GM12878 (cell line): Measurements from ENCODE around the gene NSMCE1. TPM values are rescaled to one million over a fixed set of nuclear protein-coding genes. Genes with fewer than 3 reads are reported as not detected.

Source experiments
- EZH2 ChIP-seq: IDR thresholded peaks from 2 replicates; pipeline ENCODE4 v1.6.1; 2012; ENCODE audit warnings: low read depth, mild to moderate bottlenecking, control low read depth, inconsistent platforms, low read length, borderline replicate concordance; ENCODE audit not compliant: control insufficient read depth
- FOXM1 ChIP-seq: IDR thresholded peaks from 2 replicates; pipeline ENCODE4 v1.6.1; 2012; ENCODE audit warnings: low read depth, mild to moderate bottlenecking, inconsistent platforms, low read length, moderate library complexity
- IKZF2 ChIP-seq, 2 experiments: fragments of 450-650 bp; IDR thresholded peaks; 2 replicates each; pipeline ENCODE4 v1.6.1; 2017; ENCODE audit warnings: mild to moderate bottlenecking in 2 of 2, moderate library complexity in 2 of 2
- IRF5 ChIP-seq: fragments of 450-650 bp; IDR thresholded peaks from 2 replicates; pipeline ENCODE4 v1.6.1; 2017; ENCODE audit warnings: borderline replicate concordance
- KLF5 ChIP-seq: fragments of 450-650 bp; IDR thresholded peaks from 2 replicates; pipeline ENCODE4 v1.6.1; 2014; ENCODE audit warnings: mild to moderate bottlenecking; ENCODE audit not compliant: partially characterized antibody
- NR2C1 ChIP-seq: fragments of 450-650 bp; IDR thresholded peaks from 2 replicates; pipeline ENCODE4 v1.6.1; 2017; ENCODE audit warnings: antibody characterized with exemption, mild to moderate bottlenecking, moderate library complexity
- PAX5 ChIP-seq: IDR thresholded peaks from 2 replicates; pipeline ENCODE4 v1.6.1; 2011; ENCODE audit warnings: low read depth, low read length, borderline replicate concordance
- PAX8 ChIP-seq: fragments of 450-650 bp; IDR thresholded peaks from 2 replicates; pipeline ENCODE4 v1.6.1; 2017; ENCODE audit warnings: mild to moderate bottlenecking, moderate library complexity
- RCOR1 ChIP-seq: conservative IDR thresholded peaks from 2 replicates; pipeline ENCODE4 v1.6.1; 2012; ENCODE audit warnings: low read depth, low read length, improper control_type of control experiment
- REST ChIP-seq: IDR thresholded peaks from 2 replicates; pipeline ENCODE4 v1.6.1; 2012; ENCODE audit warnings: mild to moderate bottlenecking, low read depth, low read length
- TCF12 ChIP-seq: IDR thresholded peaks from 2 replicates; pipeline ENCODE4 v1.6.1; 2011; ENCODE audit warnings: low read depth, mild to moderate bottlenecking, low read length
- ZNF217 ChIP-seq: fragments of 450-650 bp; IDR thresholded peaks from 2 replicates; pipeline ENCODE4 v1.6.1; 2017; ENCODE audit warnings: antibody characterized with exemption, mild to moderate bottlenecking
- polyA plus RNA-seq, 11 experiments: library from polyadenylated mRNA; depleted of rRNA in 4 of 11; unstranded in 6 of 11; stranded (reverse) in 5 of 11; fragments of >200 nt; fragmentation: Nextera tagmentation in 4 of 11; fragmentation: Illumina TruSeq in 1 of 11; extraction: Ambion mirVana in 4 of 11; extraction: Trizol in 1 of 11; gene quantifications; 1 replicate in 1 of 11; 2 replicates in 10 of 11; pipeline versions ENCODE4 v1.2.1 to v1.2.3, GENCODE V29; 2011 to 2016; ENCODE audit warnings: inconsistent platforms in 2 of 11, missing spikeins in 2 of 11, low read depth in 1 of 11
- total RNA-seq, 4 experiments: library from RNA; depleted of rRNA in 3 of 4; stranded (reverse); fragments of >200 nt in 3 of 4; fragmentation: Illumina TruSeq in 1 of 4; extraction: Trizol in 1 of 4; gene quantifications; 2 replicates each; pipeline versions ENCODE4 v1.2.1 to v1.2.3, GENCODE V29; 2013 to 2021
- TF ChIP-seq, protein P1 (sequence below): IDR thresholded peaks from 2 replicates; pipeline ENCODE4 v1.6.1; 2011; ENCODE audit warnings: borderline replicate concordance, low read depth, mild to moderate bottlenecking, moderate library complexity, mixed read lengths, low read length; ENCODE audit not compliant: insufficient read depth; ENCODE audit errors: extremely low read length
- TF ChIP-seq, protein P2 (sequence below): fragments of 450-650 bp; IDR thresholded peaks from 2 replicates; pipeline ENCODE4 v1.6.1; 2017; ENCODE audit warnings: mild to moderate bottlenecking, moderate library complexity
- TF ChIP-seq, protein P3 (sequence below): fragments of 450-650 bp; conservative IDR thresholded peaks from 2 replicates; pipeline ENCODE4 v1.6.1; 2017; ENCODE audit warnings: mild to moderate bottlenecking, moderate library complexity
- TF ChIP-seq, protein P4 (sequence below): IDR thresholded peaks from 2 replicates; pipeline ENCODE4 v1.6.1; 2012; ENCODE audit warnings: low read depth, low read length, improper control_type of control experiment

The NSMCE1 gene
- total and polyA plus RNA-seq, 10 of the 15 experiments (the other 5 are each of a cell fraction or from before 2014, with no cell fraction given): 54.0 to 214 (median 71.4) TPM

GRCh38 chr16:27242868-27243590, 25.5 kb downstream of the NSMCE1 start (continued):
- TF ChIP-seq REST (no peak), RCOR1 (no peak), IRF5 (no peak), EZH2 (no peak), PAX5 (no peak), PAX8 (no peak), ZNF217 (no peak), KLF5 (no peak), TCF12 (peak; percentile 80), IKZF2 (IDR thresholded peaks at IDR 0.05) (peak; percentile 50 to 59; a peak in 2 of 4 replicates), FOXM1 (no peak), NR2C1 (no peak)
- TF ChIP-seq, protein P1, sequence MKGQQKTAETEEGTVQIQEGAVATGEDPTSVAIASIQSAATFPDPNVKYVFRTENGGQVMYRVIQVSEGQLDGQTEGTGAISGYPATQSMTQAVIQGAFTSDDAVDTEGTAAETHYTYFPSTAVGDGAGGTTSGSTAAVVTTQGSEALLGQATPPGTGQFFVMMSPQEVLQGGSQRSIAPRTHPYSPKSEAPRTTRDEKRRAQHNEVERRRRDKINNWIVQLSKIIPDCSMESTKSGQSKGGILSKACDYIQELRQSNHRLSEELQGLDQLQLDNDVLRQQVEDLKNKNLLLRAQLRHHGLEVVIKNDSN: no peak
- TF ChIP-seq, protein P2, sequence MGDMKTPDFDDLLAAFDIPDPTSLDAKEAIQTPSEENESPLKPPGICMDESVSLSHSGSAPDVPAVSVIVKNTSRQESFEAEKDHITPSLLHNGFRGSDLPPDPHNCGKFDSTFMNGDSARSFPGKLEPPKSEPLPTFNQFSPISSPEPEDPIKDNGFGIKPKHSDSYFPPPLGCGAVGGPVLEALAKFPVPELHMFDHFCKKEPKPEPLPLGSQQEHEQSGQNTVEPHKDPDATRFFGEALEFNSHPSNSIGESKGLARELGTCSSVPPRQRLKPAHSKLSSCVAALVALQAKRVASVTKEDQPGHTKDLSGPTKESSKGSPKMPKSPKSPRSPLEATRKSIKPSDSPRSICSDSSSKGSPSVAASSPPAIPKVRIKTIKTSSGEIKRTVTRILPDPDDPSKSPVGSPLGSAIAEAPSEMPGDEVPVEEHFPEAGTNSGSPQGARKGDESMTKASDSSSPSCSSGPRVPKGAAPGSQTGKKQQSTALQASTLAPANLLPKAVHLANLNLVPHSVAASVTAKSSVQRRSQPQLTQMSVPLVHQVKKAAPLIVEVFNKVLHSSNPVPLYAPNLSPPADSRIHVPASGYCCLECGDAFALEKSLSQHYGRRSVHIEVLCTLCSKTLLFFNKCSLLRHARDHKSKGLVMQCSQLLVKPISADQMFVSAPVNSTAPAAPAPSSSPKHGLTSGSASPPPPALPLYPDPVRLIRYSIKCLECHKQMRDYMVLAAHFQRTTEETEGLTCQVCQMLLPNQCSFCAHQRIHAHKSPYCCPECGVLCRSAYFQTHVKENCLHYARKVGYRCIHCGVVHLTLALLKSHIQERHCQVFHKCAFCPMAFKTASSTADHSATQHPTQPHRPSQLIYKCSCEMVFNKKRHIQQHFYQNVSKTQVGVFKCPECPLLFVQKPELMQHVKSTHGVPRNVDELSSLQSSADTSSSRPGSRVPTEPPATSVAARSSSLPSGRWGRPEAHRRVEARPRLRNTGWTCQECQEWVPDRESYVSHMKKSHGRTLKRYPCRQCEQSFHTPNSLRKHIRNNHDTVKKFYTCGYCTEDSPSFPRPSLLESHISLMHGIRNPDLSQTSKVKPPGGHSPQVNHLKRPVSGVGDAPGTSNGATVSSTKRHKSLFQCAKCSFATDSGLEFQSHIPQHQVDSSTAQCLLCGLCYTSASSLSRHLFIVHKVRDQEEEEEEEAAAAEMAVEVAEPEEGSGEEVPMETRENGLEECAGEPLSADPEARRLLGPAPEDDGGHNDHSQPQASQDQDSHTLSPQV: no peak
- TF ChIP-seq, protein P3, sequence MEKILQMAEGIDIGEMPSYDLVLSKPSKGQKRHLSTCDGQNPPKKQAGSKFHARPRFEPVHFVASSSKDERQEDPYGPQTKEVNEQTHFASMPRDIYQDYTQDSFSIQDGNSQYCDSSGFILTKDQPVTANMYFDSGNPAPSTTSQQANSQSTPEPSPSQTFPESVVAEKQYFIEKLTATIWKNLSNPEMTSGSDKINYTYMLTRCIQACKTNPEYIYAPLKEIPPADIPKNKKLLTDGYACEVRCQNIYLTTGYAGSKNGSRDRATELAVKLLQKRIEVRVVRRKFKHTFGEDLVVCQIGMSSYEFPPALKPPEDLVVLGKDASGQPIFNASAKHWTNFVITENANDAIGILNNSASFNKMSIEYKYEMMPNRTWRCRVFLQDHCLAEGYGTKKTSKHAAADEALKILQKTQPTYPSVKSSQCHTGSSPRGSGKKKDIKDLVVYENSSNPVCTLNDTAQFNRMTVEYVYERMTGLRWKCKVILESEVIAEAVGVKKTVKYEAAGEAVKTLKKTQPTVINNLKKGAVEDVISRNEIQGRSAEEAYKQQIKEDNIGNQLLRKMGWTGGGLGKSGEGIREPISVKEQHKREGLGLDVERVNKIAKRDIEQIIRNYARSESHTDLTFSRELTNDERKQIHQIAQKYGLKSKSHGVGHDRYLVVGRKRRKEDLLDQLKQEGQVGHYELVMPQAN: no peak
- TF ChIP-seq, protein P4, sequence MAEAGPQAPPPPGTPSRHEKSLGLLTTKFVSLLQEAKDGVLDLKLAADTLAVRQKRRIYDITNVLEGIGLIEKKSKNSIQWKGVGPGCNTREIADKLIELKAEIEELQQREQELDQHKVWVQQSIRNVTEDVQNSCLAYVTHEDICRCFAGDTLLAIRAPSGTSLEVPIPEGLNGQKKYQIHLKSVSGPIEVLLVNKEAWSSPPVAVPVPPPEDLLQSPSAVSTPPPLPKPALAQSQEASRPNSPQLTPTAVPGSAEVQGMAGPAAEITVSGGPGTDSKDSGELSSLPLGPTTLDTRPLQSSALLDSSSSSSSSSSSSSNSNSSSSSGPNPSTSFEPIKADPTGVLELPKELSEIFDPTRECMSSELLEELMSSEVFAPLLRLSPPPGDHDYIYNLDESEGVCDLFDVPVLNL: no peak
